DMS153 treated with DMSO at 0.1 percent for 48 hours (cell line): ENCODE results near the gene MOXD1.
"Not testable (repeated sequence)": the region's sequence is repeated elsewhere in the genome, so short reads cannot be mapped to it uniquely, and the experiment has no call there.

Source experiments
- DNase-seq: peaks from one replicate; lab custom pipeline; 2025; ENCODE audit not compliant: unreplicated experiment; lab: John Stamatoyannopoulos, UW

Gene MOXD1

DNA sequence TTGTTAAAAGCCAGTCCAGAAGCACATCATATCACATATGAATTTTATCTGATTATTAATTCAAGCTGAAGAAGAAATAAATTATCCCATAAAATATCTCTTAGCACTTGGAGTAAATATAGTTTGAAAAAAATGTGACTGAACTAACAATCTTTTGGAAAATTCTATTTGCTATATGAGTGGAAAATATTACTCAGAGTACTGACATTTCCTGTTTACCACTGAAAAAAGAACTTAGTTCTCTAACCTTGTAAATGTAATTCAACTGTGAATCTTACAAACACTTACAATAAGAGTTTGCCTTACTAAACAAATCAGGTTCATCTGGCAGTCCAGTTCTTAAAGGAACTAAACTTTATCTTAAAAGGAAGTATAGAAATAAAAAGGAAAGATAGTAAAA, 44.2 kb downstream of the MOXD1 start:
- DNase-seq: no peak

DNA sequence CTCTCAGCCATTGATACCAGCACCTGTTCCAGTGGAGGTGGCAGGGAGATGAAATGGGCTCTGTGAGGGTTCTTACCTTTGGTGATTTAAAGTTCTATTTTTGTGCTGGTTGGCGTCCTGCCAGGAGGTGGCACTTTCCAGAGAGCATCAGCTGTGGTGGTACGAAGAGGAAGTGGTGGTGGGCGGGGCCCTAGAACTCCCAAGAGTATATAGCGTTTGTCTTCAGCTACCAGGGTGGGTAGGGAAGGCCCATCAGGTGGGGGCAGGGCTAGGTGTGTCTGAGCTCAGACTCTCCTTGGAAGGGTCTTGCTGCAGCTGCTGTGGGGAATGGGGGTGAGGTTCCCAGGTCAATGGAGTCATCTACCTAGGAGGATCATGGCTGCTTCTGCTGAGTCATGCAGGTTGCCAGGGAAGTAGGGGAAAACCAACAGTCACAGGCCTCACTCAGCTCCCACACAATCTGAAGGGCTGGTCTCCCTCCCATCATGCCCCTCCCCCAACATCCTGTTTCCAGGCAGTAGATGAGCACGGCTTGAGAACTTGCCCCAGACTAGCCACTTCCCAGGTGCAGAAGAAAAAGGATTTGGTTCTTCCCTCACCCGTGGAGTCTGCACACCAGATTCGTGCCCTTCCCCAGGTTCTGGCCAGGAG, 46.6 kb downstream of the MOXD1 start:
- no peak for DNase-seq

- not testable (repeated sequence) for DNase-seq
These were observed 49.3 kb downstream of the MOXD1 start for GRCh38 chr6:132351986-132352385.

DNA sequence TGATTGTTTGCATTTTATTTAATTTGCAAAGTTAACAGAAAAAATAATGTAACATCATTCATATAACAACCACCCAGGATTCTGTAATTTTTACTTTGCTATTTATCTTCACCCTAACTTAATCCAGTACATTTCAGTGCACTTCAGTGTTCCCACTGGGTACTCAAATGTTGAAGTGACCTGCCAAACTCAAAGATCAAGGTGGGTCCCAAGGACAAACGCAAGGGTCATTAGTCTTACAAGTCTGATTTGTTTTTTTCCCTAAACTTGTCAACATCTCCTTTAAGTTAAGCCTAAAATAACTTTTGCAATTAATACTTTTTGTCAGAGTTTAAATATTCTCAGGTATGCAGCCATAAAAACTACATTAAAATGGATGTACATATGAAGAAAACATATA, 53.0 kb downstream of the MOXD1 start:
- no peak for DNase-seq

DNA sequence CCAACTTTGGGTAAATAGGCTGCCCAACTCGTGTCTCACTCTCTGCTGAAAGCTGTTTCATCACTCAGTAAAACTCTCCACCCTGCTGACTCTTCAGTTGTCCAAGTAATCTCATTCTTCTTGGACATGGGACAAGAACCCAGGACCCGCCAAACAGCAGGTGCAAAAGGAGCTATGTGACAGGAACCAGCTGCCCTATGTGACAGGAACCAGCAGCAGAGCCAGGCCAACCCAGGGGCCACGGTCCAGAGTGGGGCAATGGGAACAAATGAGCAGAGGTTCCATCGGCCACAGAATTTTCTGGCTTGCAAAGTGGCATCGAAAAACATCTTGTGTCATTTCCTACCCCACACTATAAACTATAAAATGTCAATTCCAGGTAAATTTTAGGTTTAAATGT, 56.5 kb downstream of the MOXD1 start:
- DNase-seq: no peak

GRCh38 chr6:132341646-132342045, 59.6 kb downstream of the MOXD1 start:
- no peak for DNase-seq

GRCh38 chr6:132334521-132334885, 66.8 kb downstream of the MOXD1 start:
- no peak for DNase-seq

- DNase-seq: no peak
These were observed 67.4 kb downstream of the MOXD1 start for GRCh38 chr6:132333639-132334520.

DNA sequence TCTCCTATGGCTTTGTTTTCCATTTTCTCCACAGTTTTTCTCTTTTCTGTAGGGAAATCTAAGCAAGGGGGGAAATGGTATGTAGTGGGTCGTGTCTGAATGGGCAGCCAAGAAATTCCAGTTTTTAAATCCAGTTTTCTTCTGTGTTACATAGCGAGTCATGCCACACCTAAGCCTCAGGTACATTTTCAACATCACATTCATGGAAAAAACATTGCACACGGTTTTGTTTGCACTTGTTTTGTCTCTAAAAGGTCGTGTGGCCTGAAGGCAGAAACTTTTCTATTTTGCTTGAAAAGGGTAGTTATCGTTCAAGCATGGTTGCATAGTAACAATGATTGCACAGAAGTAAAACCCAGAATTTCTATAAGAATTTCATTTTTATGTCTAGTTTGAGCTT, 70.5 kb downstream of the MOXD1 start:
- no peak for DNase-seq

DNA sequence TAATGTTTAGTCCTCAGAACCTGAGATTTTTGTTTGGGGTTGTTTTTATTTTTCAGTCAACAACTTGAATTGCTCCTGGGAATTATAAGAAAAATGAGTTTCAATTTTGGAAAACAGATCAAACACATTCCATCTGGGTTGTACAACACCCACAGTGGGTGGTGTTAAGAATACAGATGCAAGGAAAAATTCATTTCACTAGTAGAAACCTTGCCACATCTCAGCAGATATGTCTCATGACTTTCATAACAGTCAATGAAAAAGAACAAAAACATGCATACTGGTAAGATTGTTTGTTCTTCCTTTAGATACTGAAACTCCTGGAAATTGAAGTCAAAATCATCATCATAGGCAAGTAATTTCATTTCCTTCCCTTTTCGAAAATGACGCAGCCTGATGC, 78.9 kb downstream of the MOXD1 start:
- DNase-seq: no peak

- no peak for DNase-seq
These were observed 81.3 kb downstream of the MOXD1 start for GRCh38 chr6:132320007-132320406.

GRCh38 chr6:132316970-132317369, 84.3 kb downstream of the MOXD1 start:
- DNase-seq: no peak

DNA sequence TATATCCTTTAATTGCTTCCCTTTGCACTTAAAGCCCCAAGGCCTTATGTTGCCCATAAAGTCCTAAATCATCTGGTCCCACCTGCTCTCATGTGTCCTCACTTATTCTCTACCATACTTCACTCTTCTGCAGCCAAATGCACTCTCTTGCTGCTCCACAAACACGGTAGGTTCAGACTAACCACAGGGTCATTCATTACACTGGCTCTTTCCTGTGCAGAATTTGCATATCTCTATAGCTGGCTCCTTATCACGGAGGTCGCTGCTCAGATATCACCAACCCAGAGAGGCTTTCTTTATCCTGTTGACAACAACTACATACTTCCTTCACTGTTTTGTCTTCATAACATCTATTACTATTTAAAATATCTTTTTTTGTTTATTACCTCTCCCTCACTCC, 86.8 kb downstream of the MOXD1 start:
- no peak for DNase-seq

DNA sequence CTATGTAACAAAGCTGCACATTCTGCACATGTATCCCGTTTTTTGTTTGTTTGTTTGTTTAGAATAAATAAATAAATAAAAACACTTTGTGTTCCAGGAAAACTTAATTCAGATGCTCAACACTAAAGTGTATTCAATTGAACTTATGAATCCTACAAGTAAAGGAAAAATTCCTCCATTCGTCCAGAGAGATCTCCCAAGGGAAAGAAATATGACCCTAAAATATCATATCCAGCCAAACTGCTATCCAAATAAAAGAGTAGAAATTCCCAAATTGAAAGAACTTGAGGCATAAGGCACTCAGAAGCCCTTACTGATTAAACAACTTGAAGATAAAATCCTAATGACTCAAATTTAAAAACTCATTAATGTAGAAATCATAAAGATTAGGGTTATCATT, 90.4 kb downstream of the MOXD1 start:
- no peak for DNase-seq

DNA sequence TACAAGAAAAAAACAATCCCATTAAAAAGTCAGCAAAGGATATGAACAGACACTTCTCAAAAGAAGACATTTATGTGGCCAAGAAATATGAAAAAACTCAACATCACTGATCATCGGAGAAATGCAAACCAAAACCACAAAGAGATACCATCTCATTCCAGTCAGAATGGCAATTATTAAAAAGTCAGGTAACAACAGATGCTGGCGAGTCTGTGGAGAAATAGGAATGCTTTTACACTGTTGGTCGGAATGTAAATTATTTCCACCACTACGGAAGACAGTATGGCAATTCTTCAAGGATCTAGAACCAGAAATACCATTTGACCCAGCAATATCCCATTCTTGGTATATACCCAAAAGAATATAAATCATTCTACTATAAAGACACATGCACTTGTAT, 91.1 kb downstream of the MOXD1 start:
- not testable (repeated sequence) for DNase-seq

DNA sequence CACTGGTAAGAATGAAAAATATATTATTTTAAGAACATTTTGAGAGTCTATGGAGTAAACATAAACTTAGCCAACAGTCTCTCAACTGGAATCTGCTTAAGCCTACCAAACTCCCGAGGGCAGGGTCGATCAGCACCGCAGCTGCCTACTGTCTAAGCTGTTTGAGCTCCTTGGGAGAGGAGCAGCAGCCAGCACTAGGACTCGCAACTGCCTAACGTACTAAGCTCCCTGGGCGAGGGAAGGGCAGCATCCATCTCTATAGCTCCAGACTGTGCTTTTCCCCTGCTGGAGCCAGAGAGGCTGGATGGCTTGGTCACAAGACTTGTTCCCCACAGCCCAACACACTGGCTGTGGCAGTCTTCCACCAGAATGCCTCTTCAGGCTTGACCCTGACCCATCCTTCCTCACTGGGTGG, 96.4 kb downstream of the MOXD1 start:
- no peak for DNase-seq

GRCh38 chr6:132300323-132300949, 100.8 kb downstream of the MOXD1 start:
- peak; percentile 30 for DNase-seq

DNA sequence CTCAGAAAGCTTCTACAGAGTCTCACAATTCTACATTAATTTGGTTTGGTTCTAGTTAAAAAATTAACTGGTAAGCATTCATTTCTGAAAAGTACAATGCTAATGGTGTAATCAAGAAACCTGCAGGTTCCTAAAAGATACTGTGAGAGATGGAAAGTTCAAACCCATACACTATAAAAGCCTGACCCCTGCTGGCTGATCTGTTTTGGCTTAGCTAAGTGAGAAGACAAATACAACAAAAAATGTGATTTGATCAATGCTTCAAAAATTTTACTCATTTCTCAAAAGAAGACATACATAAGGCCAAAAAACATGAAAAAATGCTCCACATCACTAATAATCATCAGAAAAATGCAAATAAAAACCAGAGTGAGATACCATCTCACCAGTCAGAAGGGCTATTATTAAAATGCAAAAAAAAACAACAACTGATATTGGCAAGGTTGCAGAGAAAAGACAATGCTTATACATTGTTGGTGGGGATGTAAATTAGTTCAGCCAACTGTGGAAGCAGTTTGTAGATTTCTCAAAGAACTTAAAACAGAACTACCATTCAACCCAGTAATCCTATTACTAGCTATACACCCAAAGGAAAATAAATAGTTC, 102.8 kb downstream of the MOXD1 start:
- peak; percentile 37 for DNase-seq

DNA sequence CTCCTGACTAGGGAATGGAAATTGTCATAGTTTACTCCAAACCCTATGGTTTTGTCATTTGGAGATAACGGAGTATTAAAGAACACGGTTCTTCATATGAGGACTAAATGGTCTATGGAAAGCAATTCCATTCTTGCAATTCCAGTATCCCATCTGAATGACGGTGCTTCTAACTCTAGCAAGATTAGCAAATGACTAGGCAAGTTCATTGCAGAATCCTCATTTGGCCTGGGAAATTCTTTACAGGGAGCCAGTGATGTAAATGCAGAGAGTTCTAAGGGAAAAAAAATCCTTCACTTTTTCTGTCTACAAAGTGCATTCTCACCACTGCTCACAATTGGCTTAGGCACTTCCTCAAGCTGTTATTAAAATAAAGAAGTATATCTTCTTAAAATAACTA, 111.5 kb downstream of the MOXD1 start:
- no peak for DNase-seq

DNA sequence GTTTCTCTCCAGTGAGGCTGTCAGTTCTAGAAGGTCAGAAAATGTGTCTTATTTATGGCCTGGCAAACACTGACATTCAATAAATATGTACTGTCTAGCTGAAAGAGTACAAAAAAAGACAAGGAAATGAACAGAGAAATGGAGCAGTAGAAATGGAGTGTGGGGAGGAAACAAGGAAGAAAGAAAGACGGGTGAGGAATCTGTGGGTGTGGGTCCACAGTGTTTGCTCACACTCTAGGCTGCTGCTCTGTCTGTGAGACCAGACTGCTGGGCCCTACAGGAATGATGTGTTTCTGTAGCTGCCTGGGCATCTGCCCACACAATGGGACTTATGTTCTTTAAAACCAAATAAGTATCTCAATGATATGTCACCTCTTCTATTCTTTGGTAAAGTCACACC, 114.2 kb downstream of the MOXD1 start:
- peak; percentile 41 for DNase-seq

GRCh38 chr6:132286298-132287019, 114.8 kb downstream of the MOXD1 start:
- DNase-seq: peak; percentile 41
